Mesendoderm (in vitro differentiated cells): Measurements from ENCODE around the gene IFT81.

Experiments used
- DNase-seq: peaks from one replicate; pipeline ENCODE4 v3.0.0; 2013
- H2AK5ac ChIP-seq: 2 replicates; pipeline ENCODE4 v1.6.1; 2013; ENCODE audit warnings: low read length, inconsistent platforms
- H2BK120ac ChIP-seq: 2 replicates; pipeline ENCODE4 v1.6.1; 2013; ENCODE audit warnings: low read depth, mild to moderate bottlenecking, low read length, moderate library complexity, mixed read lengths
- H2BK15ac ChIP-seq: replicated peaks from 2 replicates; pipeline ENCODE4 v1.6.1; 2013; ENCODE audit warnings: low read depth, mild to moderate bottlenecking, moderate library complexity
- H2BK5ac ChIP-seq: 2 replicates; pipeline ENCODE4 v1.6.1; 2013; ENCODE audit warnings: low read length, inconsistent platforms
- H3K18ac ChIP-seq: 2 replicates; pipeline ENCODE4 v1.6.1; 2013; ENCODE audit warnings: mild to moderate bottlenecking, low read length, mixed read lengths
- H3K23ac ChIP-seq: one replicate; pipeline ENCODE4 v1.6.1; 2013; ENCODE audit warnings: low read length
- H3K27ac ChIP-seq: 2 replicates; pipeline ENCODE4 v1.5.1; 2013; ENCODE audit warnings: low read depth, mild to moderate bottlenecking, inconsistent platforms, low read length, moderate library complexity
- H3K27me3 ChIP-seq: 2 replicates; pipeline ENCODE4 v1.6.1; 2013; ENCODE audit warnings: low read length, control low read depth, mild to moderate bottlenecking, inconsistent platforms; ENCODE audit not compliant: insufficient read depth, poor library complexity
- H3K36me3 ChIP-seq: 2 replicates; pipeline ENCODE4 v1.6.1; 2013; ENCODE audit warnings: low read length, inconsistent platforms; ENCODE audit not compliant: control insufficient read depth, insufficient read depth
- H3K4ac ChIP-seq: one replicate; pipeline ENCODE4 v1.6.1; 2013; ENCODE audit warnings: low read depth, mild to moderate bottlenecking, low read length, moderate library complexity
- H3K4me1 ChIP-seq: 2 replicates; pipeline ENCODE4 v1.6.1; 2013; ENCODE audit warnings: low read depth, low read length, inconsistent platforms; ENCODE audit not compliant: control insufficient read depth
- H3K4me2 ChIP-seq: 2 replicates; pipeline ENCODE4 v1.6.1; 2013; ENCODE audit warnings: low read length
- H3K4me3 ChIP-seq: 2 replicates; pipeline ENCODE4 v1.5.1; 2013; ENCODE audit warnings: mild to moderate bottlenecking, low read length
- H3K56ac ChIP-seq: one replicate; pipeline ENCODE4 v1.6.1; 2013; ENCODE audit warnings: low read length
- H3K79me1 ChIP-seq: 2 replicates; pipeline ENCODE4 v1.6.1; 2013; ENCODE audit warnings: low read length, inconsistent platforms
- H3K79me2 ChIP-seq: 2 replicates; pipeline ENCODE4 v1.6.1; 2013; ENCODE audit warnings: mild to moderate bottlenecking, low read length; ENCODE audit not compliant: control insufficient read depth, insufficient read depth
- H3K9ac ChIP-seq: 2 replicates; pipeline ENCODE4 v1.6.1; 2013; ENCODE audit warnings: low read length, inconsistent platforms
- H4K5ac ChIP-seq: one replicate; pipeline ENCODE4 v1.6.1; 2013; ENCODE audit warnings: low read length
- H4K8ac ChIP-seq: one replicate; pipeline ENCODE4 v1.6.1; 2013; ENCODE audit warnings: low read depth, mild to moderate bottlenecking, control low read depth, low read length, moderate library complexity
- WGBS: extraction: QIAGEN DNeasy Blood & Tissue Kit; methylation state at CpG from one replicate; pipeline ENCODE4 v1.1.7; 2013; ENCODE audit warnings: low lambda C conversion rate, missing lambda C conversion rate; ENCODE audit not compliant: insufficient coverage; ENCODE audit errors: extremely low coverage; 5-methylcytosine and 5-hydroxymethylcytosine counted together

Gene IFT81

DNA sequence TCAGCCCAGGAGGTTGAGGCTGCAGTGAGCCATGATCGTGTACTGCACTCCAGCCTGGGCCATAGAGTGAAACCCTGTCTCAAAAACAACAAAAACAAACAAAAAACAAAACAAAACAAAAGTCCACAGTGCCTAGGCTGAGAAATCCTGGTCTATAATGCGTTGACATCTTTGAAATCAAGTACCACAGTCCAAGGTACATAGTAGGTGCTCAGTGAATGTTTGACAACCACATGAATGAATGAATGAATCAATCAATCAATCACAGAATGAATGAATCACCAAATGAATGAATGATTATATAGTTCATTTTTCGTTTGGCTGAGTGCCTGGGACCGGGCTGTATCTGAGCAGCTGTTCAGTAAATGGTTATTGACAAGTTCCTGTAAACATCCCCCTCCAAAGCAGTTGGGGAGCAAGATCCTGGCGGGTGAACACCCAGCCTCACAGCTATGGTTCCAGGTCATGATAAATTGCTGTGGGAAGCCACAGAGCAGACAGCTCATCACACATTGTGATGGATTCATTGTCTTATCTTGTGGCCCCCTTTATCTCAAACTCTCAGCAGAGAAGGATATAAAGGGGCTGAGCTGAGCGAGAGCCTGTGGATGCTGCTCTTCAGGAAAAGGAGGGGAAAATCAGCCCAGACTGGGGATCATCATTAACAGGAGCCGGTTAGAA, 30.4 kb upstream of the IFT81 start:
- DNase-seq = peak; percentile 70
- no peak overlapping the region for H2BK120ac ChIP-seq
- WGBS = no CpG with 5 or more reads among the region's 7 CpGs

DNA sequence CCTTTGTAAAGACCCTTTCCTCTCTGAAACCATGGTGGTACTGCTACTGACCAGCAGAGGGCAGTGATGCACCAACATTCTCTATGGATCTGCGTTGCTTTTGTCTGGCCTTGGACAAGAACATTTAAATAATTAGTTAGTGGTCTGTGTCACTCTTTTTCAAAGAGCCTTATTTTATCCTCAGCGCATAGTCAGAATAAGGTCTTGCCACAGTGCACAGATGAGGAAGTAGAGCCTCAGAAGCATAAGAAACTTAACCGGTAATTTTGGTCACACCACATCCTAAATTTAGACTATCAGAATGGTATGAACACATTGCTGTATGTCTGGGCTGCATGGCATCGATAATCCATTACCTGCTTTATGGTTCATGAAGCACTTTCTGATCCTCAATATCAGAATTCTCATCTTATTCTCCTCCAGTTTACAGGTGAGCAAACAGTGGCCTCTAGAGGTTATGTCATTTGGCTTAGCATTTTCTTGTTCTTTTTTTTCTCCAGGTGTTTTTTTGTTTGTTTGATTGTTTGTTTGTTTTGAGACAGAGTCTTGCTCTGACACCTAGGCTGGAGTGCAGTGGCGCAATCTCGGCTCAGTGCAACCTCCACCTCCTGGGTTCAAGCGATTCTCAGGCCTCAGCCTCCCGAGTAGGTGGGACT, 23.7 kb upstream of the IFT81 start:
- H3K4me2 ChIP-seq = no peak overlapping the region
- H2BK15ac ChIP-seq = no peak overlapping the region
- H3K23ac ChIP-seq = no peak overlapping the region
- no peak overlapping the region for H4K8ac ChIP-seq
- no peak overlapping the region for H2AK5ac ChIP-seq
- no peak overlapping the region for H2BK120ac ChIP-seq
- no peaks in the 10 kb centered on the region for H3K79me2 ChIP-seq
- H3K36me3 ChIP-seq = no peaks in the 10 kb centered on the region
- no peak overlapping the region for H3K4me3 ChIP-seq
- no CpG with 5 or more reads among the region's 8 CpGs for WGBS
- H3K27ac ChIP-seq = no peak overlapping the region
- DNase-seq = peak; percentile 83
- H4K5ac ChIP-seq = no peak overlapping the region
- no peaks in the 10 kb centered on the region for H3K79me1 ChIP-seq
- no peak overlapping the region for H3K4ac ChIP-seq
- H3K56ac ChIP-seq = no peak overlapping the region
- no peak overlapping the region for H3K9ac ChIP-seq
- no peaks in the 10 kb centered on the region for H3K4me1 ChIP-seq
- no peaks in the 10 kb centered on the region for H3K27me3 ChIP-seq
- H2BK5ac ChIP-seq = no peak overlapping the region
- no peak overlapping the region for H3K18ac ChIP-seq

More for the DNA sequence above, 30.4 kb upstream of the IFT81 start:
- no peaks in the 10 kb centered on the region for H3K79me2 ChIP-seq
- H3K56ac ChIP-seq = no peak overlapping the region
- H2BK15ac ChIP-seq = no peak overlapping the region
- H3K79me1 ChIP-seq = no peaks in the 10 kb centered on the region
- no peak overlapping the region for H3K18ac ChIP-seq
- no peak overlapping the region for H3K4ac ChIP-seq
- no peak overlapping the region for H3K27ac ChIP-seq
- no peaks in the 10 kb centered on the region for H3K36me3 ChIP-seq
- H4K5ac ChIP-seq = no peak overlapping the region
- H3K4me2 ChIP-seq = no peak overlapping the region
- no peak overlapping the region for H2BK5ac ChIP-seq
- H3K23ac ChIP-seq = no peak overlapping the region
- H4K8ac ChIP-seq = no peak overlapping the region
- no peak overlapping the region for H3K9ac ChIP-seq
- H3K27me3 ChIP-seq = no peaks in the 10 kb centered on the region
- H3K4me3 ChIP-seq = no peak overlapping the region
- H3K4me1 ChIP-seq = no peaks in the 10 kb centered on the region
- no peak overlapping the region for H2AK5ac ChIP-seq

DNA sequence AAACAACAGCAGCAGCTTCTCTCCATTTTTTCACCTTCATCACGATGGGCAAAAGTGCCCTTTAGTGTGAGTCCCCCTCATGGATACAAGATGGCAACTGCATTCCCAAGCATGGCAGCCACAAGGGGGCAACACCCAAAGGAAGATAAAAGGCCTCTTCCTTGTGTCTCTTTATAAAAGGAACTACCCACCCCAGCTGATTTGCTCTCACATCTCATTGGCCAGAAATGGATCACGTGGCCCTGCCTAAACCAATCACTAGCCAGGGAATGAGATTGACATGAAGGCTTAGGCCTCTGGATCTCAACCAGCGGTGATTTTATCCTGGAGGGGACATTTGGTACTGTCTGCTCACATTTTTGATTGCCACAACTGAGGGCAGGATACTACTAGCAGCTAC, 21.9 kb upstream of the IFT81 start:
- DNase-seq = peak; percentile 99
- H4K8ac ChIP-seq = no peak overlapping the region
- H3K27ac ChIP-seq = no peak overlapping the region
- no peak overlapping the region for H3K18ac ChIP-seq
- H3K79me1 ChIP-seq = no peaks in the 10 kb centered on the region
- no peak overlapping the region for H3K9ac ChIP-seq
- no peak overlapping the region for H3K4me3 ChIP-seq
- no peaks in the 10 kb centered on the region for H3K36me3 ChIP-seq
- no peak overlapping the region for H3K23ac ChIP-seq
- no peaks in the 10 kb centered on the region for H3K79me2 ChIP-seq
- no peak overlapping the region for H2AK5ac ChIP-seq
- no peaks in the 10 kb centered on the region for H3K4me1 ChIP-seq
- no peak overlapping the region for H2BK120ac ChIP-seq
- no peak overlapping the region for H3K4me2 ChIP-seq
- H4K5ac ChIP-seq = no peak overlapping the region
- no CpG with 5 or more reads among the region's 3 CpGs for WGBS
- no peak overlapping the region for H3K56ac ChIP-seq
- no peak overlapping the region for H3K4ac ChIP-seq
- H2BK15ac ChIP-seq = no peak overlapping the region
- no peak overlapping the region for H2BK5ac ChIP-seq
- no peaks in the 10 kb centered on the region for H3K27me3 ChIP-seq

DNA sequence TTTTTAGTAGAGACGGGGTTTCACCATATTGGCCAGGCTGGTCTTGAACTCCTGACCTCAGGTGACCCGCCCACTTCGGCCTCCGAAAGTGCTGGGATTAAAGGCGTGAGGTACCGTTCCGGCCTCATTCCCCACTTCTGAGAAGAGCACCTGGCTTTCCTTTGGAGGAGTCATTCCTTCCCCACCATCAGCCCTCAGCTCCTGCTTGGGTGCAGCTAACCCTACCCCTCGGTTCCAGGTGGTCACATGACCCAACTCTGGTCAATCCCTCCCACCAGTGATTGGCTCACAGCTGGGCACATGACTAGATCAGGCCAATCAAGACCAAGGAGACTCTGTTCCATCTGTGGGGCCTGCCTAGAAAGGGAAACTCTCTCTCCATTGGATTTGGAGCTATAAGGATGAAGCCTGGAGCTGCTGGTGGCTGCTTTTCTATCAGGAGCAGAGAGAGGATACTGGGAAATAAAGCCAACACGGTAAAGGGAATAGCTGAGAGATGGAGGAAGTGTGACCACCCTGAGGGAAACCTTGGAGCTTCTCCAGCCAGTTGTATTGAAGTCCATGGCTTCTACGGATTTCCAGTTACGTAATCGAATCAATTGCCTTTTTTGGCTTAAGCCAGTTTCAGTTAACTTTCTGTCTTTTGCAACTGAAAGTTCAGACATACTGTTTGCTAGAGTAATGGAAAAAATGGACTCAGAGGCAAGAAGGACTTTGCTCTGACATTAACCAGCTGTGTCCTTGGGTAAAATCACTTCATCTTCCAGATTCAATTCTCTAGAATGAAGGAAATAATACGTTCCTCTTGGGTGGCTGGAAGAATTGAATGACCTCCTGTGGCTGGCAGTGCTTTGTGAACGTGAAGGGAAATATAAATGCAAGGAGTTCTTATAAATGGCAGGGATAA, 19.7 kb upstream of the IFT81 start:
- H2BK15ac ChIP-seq = no peak overlapping the region
- no peaks in the 10 kb centered on the region for H3K27me3 ChIP-seq
- H2BK5ac ChIP-seq = no peak overlapping the region
- H3K23ac ChIP-seq = no peak overlapping the region
- no peak overlapping the region for H3K4me3 ChIP-seq
- no CpG with 5 or more reads among the region's 14 CpGs for WGBS
- H3K4me2 ChIP-seq = no peak overlapping the region
- H3K27ac ChIP-seq = no peak overlapping the region
- H4K5ac ChIP-seq = no peak overlapping the region
- no peak for DNase-seq
- no peak overlapping the region for H3K4ac ChIP-seq
- no peak overlapping the region for H4K8ac ChIP-seq
- no peak overlapping the region for H3K18ac ChIP-seq
- H3K79me1 ChIP-seq = no peaks in the 10 kb centered on the region
- H3K79me2 ChIP-seq = no peaks in the 10 kb centered on the region
- no peaks in the 10 kb centered on the region for H3K36me3 ChIP-seq
- no peak overlapping the region for H3K9ac ChIP-seq
- no peak overlapping the region for H2BK120ac ChIP-seq
- no peak overlapping the region for H3K56ac ChIP-seq
- H3K4me1 ChIP-seq = peaks cover 2% of the 10 kb centered on the region
- no peak overlapping the region for H2AK5ac ChIP-seq

DNA sequence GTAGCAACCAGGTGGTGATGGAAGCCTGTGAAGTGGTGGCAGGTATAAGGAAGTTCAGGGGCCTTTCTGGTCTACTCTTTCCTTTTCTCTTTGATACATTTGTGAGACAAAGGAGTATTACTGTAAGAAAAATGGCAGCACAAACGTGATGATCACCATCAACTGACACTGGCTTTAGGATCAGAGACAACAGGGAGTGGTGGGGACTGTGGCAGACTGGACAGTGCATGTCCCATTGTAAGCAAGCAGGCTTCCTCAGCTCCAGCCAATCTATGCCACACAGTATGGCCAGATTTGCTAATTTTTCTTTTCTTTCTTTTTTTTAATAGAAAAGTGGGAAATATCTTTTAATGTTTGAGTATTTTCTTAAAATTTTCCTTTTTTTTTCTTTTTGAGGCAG, 19.0 kb upstream of the IFT81 start:
- no peak overlapping the region for H2BK120ac ChIP-seq
- H3K9ac ChIP-seq = no peak overlapping the region
- H3K4ac ChIP-seq = no peak overlapping the region
- H3K18ac ChIP-seq = no peak overlapping the region
- H3K27me3 ChIP-seq = no peaks in the 10 kb centered on the region
- H4K8ac ChIP-seq = no peak overlapping the region
- no peak overlapping the region for H2BK5ac ChIP-seq
- H3K4me2 ChIP-seq = no peak overlapping the region
- WGBS = no CpG with 5 or more reads among the region's 1 CpG
- no peak overlapping the region for H2AK5ac ChIP-seq
- H2BK15ac ChIP-seq = no peak overlapping the region
- no peak overlapping the region for H3K56ac ChIP-seq
- H3K27ac ChIP-seq = no peak overlapping the region
- H3K79me1 ChIP-seq = no peaks in the 10 kb centered on the region
- H3K4me3 ChIP-seq = no peak overlapping the region
- peaks cover 2% of the 10 kb centered on the region for H3K4me1 ChIP-seq
- no peaks in the 10 kb centered on the region for H3K79me2 ChIP-seq
- H4K5ac ChIP-seq = no peak overlapping the region
- no peaks in the 10 kb centered on the region for H3K36me3 ChIP-seq
- no peak overlapping the region for H3K23ac ChIP-seq
- DNase-seq = no peak
